Neural cell (in vitro differentiated cells): Measurements from ENCODE around the gene CLINT1. TPM values are rescaled to one million over a fixed set of nuclear protein-coding genes. Genes with fewer than 3 reads are reported as not detected.

Experiments used
- H2AFZ ChIP-seq: fragments of 200-600, 300-800 bp; sonication (generic), shearing (Covaris generic); 2 replicates; pipeline ENCODE4 v1.6.0; 2014; ENCODE audit warnings: low read depth, mild to moderate bottlenecking, antibody characterized with exemption, low read length, moderate library complexity
- H3F3A ChIP-seq: fragments of 200-600 bp; shearing (Covaris generic); 2 replicates; pipeline ENCODE4 v1.6.1; 2016; ENCODE audit warnings: mild to moderate bottlenecking, moderate library complexity, mixed read lengths, antibody characterized with exemption, low read length; ENCODE audit not compliant: insufficient read depth, poor library complexity, severe bottlenecking
- H3K27ac ChIP-seq: fragments of 200-600, 300-800 bp; sonication (generic), shearing (Covaris generic); 2 replicates; pipeline ENCODE4 v1.5.1; 2014; ENCODE audit warnings: mild to moderate bottlenecking, low read length, moderate library complexity
- H3K27me3 ChIP-seq: fragments of 300-800, 200-600 bp; sonication (generic), shearing (Covaris generic); 2 replicates; pipeline ENCODE4 v1.6.0; 2014; ENCODE audit warnings: mild to moderate bottlenecking, low read depth, low read length, moderate library complexity; ENCODE audit not compliant: insufficient read depth
- H3K36me3 ChIP-seq: fragments of 300-800, 200-600 bp; sonication (generic), shearing (Covaris generic); 2 replicates; pipeline ENCODE4 v1.5.1; 2014; ENCODE audit warnings: mild to moderate bottlenecking, antibody characterized with exemption, low read length, moderate library complexity; ENCODE audit not compliant: insufficient read depth
- H3K4me2 ChIP-seq: fragments of 300-800, 200-600 bp; sonication (generic), shearing (Covaris generic); 2 replicates; pipeline ENCODE4 v1.6.0; 2014; ENCODE audit warnings: mild to moderate bottlenecking, low read length
- H3K4me3 ChIP-seq: fragments of 300-800, 200-600 bp; sonication (generic), shearing (Covaris generic); 2 replicates; pipeline ENCODE4 v1.5.1; 2014; ENCODE audit warnings: mild to moderate bottlenecking, low read length, moderate library complexity
- H3K79me2 ChIP-seq: fragments of 200-600 bp; shearing (Covaris generic); replicated peaks from 2 replicates; pipeline ENCODE4 v1.6.0; 2014; ENCODE audit warnings: mild to moderate bottlenecking, low read length, moderate library complexity; ENCODE audit not compliant: insufficient read depth
- H3K9ac ChIP-seq: fragments of 300-800, 200-600 bp; sonication (generic), shearing (Covaris generic); 2 replicates; pipeline ENCODE4 v1.6.1; 2016; ENCODE audit warnings: mild to moderate bottlenecking, low read length, mixed read lengths
- H3K9me2 ChIP-seq: fragments of 200-600 bp; shearing (Covaris generic); 2 replicates; pipeline ENCODE4 v1.6.1; 2016; ENCODE audit warnings: mild to moderate bottlenecking, low read length, mixed read lengths; ENCODE audit not compliant: insufficient read depth
- H3K9me3 ChIP-seq: fragments of 200-600, 300-800 bp; sonication (generic), shearing (Covaris generic); 2 replicates; pipeline ENCODE4 v1.6.1; 2016; ENCODE audit warnings: mild to moderate bottlenecking, mixed run types, low read length, moderate library complexity, mixed read lengths
- H4K20me1 ChIP-seq: fragments of 200-600 bp; shearing (Covaris generic); 2 replicates; pipeline ENCODE4 v1.6.1; 2016; ENCODE audit warnings: mild to moderate bottlenecking, mixed run types; ENCODE audit not compliant: insufficient read depth
- EP300 ChIP-seq: fragments of 450-650 bp; conservative IDR thresholded peaks from 2 replicates; pipeline ENCODE4 v1.6.1; 2014; ENCODE audit warnings: antibody characterized with exemption, mild to moderate bottlenecking, moderate library complexity; ENCODE audit not compliant: poor library complexity, severe bottlenecking
- EZH2 ChIP-seq: fragments of 200-600, 300-800 bp; shearing (Covaris generic), sonication (generic); IDR thresholded peaks from 2 replicates; pipeline ENCODE4 v1.6.1; 2014; ENCODE audit warnings: antibody characterized with exemption, low read length, borderline replicate concordance, mild to moderate bottlenecking; ENCODE audit not compliant: insufficient read depth, poor library complexity, severe bottlenecking
- MXI1 ChIP-seq: fragments of 450-650 bp; conservative IDR thresholded peaks from 2 replicates; pipeline ENCODE4 v1.6.1; 2014; ENCODE audit warnings: antibody characterized with exemption, mild to moderate bottlenecking; ENCODE audit not compliant: poor library complexity, severe bottlenecking
- POLR2AphosphoS5 ChIP-seq: IDR thresholded peaks from 2 replicates; pipeline ENCODE4 v1.6.1; 2012
- RAD21 ChIP-seq: fragments of 450-650 bp; conservative IDR thresholded peaks from 2 replicates; pipeline ENCODE4 v1.6.1; 2014; ENCODE audit warnings: antibody characterized with exemption, mild to moderate bottlenecking, moderate library complexity
- SMC3 ChIP-seq: fragments of 450-650 bp; conservative IDR thresholded peaks from 2 replicates; pipeline ENCODE4 v1.6.1; 2014; ENCODE audit warnings: antibody characterized with exemption, mild to moderate bottlenecking, moderate library complexity; ENCODE audit not compliant: poor library complexity
- TAF1 ChIP-seq: IDR thresholded peaks from 2 replicates; pipeline ENCODE4 v1.6.1; 2012; ENCODE audit warnings: low read depth
- polyA plus RNA-seq: library from polyadenylated mRNA; depleted of rRNA; stranded (reverse); fragments of >200 nt; gene quantifications from 2 replicates; pipeline ENCODE4 v1.2.3, GENCODE V29; 2014
- small RNA-seq, 3 experiments: library from RNA; depleted of rRNA; stranded (forward); fragments of <200 nt; gene quantifications; one replicate each; pipeline ENCODE3, GENCODE V24; 2012
- TF ChIP-seq, protein P1 (sequence below): fragments of 450-650 bp; IDR thresholded peaks from 2 replicates; pipeline ENCODE4 v1.5.1; 2014; ENCODE audit warnings: antibody characterized with exemption, mild to moderate bottlenecking, moderate library complexity; ENCODE audit not compliant: poor library complexity, severe bottlenecking
- TF ChIP-seq, protein P2 (sequence below): IDR thresholded peaks from 2 replicates; pipeline ENCODE4 v1.6.1; 2012; ENCODE audit warnings: borderline replicate concordance

CLINT1 gene
- polyA plus RNA-seq, 1 donor from 2014 or later: 47.3 TPM

DNA sequence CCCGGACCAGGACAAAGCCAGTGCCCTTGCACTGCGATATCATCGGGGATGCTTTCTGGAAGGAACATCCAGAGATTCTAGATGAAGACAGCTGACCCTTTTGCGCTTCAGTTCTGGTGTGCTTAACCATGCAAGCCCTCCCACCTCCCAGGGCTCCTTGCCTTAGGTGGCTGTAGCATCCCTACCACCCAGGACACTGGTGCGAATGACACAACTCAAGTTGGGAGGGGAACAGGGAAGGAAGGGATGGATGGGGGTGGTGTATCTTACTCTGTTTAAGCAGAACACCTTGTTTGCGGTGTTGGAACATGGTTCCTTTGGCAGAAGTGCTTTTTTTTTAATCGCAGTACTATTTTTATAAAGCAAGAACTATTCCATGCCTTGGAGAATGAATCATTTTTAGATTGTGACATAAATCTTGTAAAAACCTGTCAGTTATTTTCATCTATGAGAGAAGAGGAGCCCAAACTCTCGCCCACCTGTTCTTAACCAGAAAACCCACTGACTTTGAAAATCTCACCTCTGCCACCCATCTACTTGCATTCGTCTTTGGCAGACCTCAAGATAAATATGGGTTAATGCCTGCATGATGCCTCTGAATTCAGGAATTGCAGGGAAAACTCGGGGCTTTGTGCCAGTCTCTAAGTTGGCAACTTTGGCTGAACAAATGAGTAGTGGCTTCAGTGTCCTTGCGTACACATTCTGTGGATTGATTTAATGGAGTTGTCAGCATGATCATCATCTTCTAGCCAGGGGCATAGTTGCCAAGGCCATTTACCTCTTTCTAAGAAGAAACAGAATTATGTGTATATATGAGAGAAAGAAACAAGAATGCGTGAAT lies 119.3 kb downstream of the CLINT1 start:
- no peaks in the 10 kb centered on the region for H3F3A ChIP-seq
- H3K4me3 ChIP-seq: no peak overlapping the region
- no peak overlapping the region for H2AFZ ChIP-seq
- H4K20me1 ChIP-seq: no peaks in the 10 kb centered on the region
- no peak for TF ChIP-seq RAD21
- no peaks in the 10 kb centered on the region for H3K27me3 ChIP-seq
- no peaks in the 10 kb centered on the region for H3K9me3 ChIP-seq
- no peak overlapping the region for H3K27ac ChIP-seq
- H3K36me3 ChIP-seq: no peaks in the 10 kb centered on the region
- H3K9me2 ChIP-seq: no peaks in the 10 kb centered on the region
- H3K79me2 ChIP-seq: no peaks in the 10 kb centered on the region
- H3K4me2 ChIP-seq: no peak overlapping the region
- H3K9ac ChIP-seq: no peak overlapping the region

DNA sequence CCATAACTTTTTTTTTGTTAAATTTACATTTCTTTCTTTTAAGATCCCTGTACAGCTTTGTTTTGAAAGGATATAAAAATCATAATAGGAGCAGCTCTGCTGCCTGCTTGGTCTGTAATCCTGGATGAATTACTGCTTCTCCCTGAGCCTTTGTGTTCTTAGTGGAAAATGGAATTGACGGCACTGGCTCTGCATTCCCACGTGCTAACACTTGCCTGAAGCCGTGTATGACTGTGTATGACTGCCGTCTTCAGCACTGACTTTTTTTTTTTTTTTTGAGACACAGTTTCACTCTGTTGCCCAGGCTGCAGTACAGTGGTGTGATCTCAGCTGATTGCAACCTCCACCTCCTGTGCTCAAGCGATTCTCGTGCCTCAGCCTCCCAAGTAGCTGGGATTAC lies 123.0 kb downstream of the CLINT1 start:
- TF ChIP-seq TAF1 (no peak), MXI1 (no peak), SMC3 (no peak), EZH2 (no peak), RAD21 (no peak), EP300 (no peak), POLR2AphosphoS5 (no peak)
- TF ChIP-seq, protein P1, sequence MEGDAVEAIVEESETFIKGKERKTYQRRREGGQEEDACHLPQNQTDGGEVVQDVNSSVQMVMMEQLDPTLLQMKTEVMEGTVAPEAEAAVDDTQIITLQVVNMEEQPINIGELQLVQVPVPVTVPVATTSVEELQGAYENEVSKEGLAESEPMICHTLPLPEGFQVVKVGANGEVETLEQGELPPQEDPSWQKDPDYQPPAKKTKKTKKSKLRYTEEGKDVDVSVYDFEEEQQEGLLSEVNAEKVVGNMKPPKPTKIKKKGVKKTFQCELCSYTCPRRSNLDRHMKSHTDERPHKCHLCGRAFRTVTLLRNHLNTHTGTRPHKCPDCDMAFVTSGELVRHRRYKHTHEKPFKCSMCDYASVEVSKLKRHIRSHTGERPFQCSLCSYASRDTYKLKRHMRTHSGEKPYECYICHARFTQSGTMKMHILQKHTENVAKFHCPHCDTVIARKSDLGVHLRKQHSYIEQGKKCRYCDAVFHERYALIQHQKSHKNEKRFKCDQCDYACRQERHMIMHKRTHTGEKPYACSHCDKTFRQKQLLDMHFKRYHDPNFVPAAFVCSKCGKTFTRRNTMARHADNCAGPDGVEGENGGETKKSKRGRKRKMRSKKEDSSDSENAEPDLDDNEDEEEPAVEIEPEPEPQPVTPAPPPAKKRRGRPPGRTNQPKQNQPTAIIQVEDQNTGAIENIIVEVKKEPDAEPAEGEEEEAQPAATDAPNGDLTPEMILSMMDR: no peak
- TF ChIP-seq, protein P2, sequence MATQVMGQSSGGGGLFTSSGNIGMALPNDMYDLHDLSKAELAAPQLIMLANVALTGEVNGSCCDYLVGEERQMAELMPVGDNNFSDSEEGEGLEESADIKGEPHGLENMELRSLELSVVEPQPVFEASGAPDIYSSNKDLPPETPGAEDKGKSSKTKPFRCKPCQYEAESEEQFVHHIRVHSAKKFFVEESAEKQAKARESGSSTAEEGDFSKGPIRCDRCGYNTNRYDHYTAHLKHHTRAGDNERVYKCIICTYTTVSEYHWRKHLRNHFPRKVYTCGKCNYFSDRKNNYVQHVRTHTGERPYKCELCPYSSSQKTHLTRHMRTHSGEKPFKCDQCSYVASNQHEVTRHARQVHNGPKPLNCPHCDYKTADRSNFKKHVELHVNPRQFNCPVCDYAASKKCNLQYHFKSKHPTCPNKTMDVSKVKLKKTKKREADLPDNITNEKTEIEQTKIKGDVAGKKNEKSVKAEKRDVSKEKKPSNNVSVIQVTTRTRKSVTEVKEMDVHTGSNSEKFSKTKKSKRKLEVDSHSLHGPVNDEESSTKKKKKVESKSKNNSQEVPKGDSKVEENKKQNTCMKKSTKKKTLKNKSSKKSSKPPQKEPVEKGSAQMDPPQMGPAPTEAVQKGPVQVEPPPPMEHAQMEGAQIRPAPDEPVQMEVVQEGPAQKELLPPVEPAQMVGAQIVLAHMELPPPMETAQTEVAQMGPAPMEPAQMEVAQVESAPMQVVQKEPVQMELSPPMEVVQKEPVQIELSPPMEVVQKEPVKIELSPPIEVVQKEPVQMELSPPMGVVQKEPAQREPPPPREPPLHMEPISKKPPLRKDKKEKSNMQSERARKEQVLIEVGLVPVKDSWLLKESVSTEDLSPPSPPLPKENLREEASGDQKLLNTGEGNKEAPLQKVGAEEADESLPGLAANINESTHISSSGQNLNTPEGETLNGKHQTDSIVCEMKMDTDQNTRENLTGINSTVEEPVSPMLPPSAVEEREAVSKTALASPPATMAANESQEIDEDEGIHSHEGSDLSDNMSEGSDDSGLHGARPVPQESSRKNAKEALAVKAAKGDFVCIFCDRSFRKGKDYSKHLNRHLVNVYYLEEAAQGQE: no peak
- Histone ChIP-seq H3K9me3 (no peaks in the 10 kb centered on the region), H3K79me2 (peaks cover 3% of the 10 kb centered on the region), H3K4me3 (no peak overlapping the region), H3K27me3 (no peaks in the 10 kb centered on the region), H3K4me2 (no peak overlapping the region), H3F3A (no peaks in the 10 kb centered on the region), H3K9ac (no peak overlapping the region), H3K27ac (no peak overlapping the region), H4K20me1 (no peaks in the 10 kb centered on the region), H2AFZ (no peak overlapping the region), H3K9me2 (no peaks in the 10 kb centered on the region), H3K36me3 (no peaks in the 10 kb centered on the region)

Small RNA genes within 50 kb of the gene (small RNA-seq; reads per million reads assigned to genes)
- gene AC026407.1 (0 reads per million in 3 experiments), gene RNU6-260P (0 to 0.56 (median 0) reads per million in 3 experiments)

Other genes starting within 250 kb of the CLINT1 start
- not detected in 2 replicates for gene SOX30, start 206.7 kb downstream of the CLINT1 start, polyA plus RNA-seq
- not detected in 2 replicates for gene C5orf52, start 187.6 kb downstream of the CLINT1 start, polyA plus RNA-seq
- gene THG1L, start 127.7 kb downstream of the CLINT1 start, polyA plus RNA-seq: 7.9 and 11.9 TPM in 2 replicates
- gene LSM11, start 115.4 kb downstream of the CLINT1 start, polyA plus RNA-seq: 26.4 and 30.6 TPM in 2 replicates